ENCODE data around the gene MMRN2.

DNA sequence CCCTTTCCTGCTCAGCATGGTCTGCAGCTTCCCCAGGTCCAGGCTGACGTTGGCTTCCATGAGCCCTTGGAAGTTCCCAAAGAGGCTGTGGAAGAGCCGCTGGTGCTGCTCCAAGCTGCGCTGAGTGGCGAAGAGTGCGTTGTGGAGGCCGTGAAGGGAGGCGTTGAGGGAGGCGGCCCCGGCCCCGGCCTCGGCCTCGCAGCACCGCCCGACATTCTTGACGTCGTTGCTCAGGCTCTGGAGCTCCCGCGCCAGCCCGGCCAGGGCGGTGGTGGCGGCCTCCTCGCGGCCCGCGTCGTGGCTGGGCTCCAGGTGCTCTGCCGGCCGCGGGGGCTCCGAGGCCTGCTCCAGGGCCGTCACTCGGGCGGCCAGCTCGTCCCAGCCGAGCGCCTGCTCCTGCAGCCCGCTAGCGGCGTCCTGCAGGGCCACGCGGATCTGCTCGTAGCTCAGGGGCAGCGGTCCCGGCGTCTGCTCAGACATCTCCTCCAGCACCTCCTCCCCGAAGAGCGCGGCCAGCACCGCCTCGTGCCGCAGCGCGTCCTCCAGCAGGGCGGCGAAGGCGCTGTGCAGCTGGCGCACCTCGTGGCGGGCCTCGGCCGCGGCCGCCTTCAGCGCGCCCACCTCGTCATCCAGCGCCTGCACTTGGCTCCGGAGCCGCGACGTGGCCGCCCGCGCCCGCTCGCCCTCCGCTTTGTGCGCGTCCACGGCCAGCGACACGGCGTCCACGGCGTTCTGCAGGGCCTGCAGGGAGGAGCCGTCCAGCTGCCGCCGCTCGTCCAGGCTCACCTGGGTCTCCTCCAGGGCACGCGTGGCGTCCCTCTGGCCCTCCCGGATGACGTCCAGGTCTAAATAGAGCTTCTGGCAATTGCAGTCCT, 14.7 kb downstream of the MMRN2 start:
- TF ChIP-seq, protein P1, sequence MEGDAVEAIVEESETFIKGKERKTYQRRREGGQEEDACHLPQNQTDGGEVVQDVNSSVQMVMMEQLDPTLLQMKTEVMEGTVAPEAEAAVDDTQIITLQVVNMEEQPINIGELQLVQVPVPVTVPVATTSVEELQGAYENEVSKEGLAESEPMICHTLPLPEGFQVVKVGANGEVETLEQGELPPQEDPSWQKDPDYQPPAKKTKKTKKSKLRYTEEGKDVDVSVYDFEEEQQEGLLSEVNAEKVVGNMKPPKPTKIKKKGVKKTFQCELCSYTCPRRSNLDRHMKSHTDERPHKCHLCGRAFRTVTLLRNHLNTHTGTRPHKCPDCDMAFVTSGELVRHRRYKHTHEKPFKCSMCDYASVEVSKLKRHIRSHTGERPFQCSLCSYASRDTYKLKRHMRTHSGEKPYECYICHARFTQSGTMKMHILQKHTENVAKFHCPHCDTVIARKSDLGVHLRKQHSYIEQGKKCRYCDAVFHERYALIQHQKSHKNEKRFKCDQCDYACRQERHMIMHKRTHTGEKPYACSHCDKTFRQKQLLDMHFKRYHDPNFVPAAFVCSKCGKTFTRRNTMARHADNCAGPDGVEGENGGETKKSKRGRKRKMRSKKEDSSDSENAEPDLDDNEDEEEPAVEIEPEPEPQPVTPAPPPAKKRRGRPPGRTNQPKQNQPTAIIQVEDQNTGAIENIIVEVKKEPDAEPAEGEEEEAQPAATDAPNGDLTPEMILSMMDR (IDR thresholded peaks at IDR 0.05), result no peak
- TF ChIP-seq EP300 (IDR thresholded peaks at IDR 0.05) (no peak), POLR2A (IDR thresholded peaks at IDR 0.05) (no peak)
